Natural killer cell treated with Interleukin-12 subunit alpha and Interleukin-12 subunit beta and Interleukin-15 and Interleukin-18, amount 100 ng/mL, for 72 hours (primary cell): ENCODE data around the gene JOSD1. TPM values are rescaled to one million over a fixed set of nuclear protein-coding genes. Genes with fewer than 3 reads are reported as not detected.
A peak's percentile ranks its signal among the peaks of the same experiment; 100 is the strongest.

Experiments
- ATAC-seq, 2 donors: fragments of 150-1000 bp; cut with Tn5 transposase in 1 of 2; sonication (Bioruptor Pico), chemical (Tn5 transposase) in 1 of 2; 2 replicates each; pipeline ENCODE4 v1.10.0; 2021
- DNase-seq: peaks from one replicate; pipeline ENCODE4 v3.0.0; 2022; ENCODE audit warnings: low spot score
- H3K27ac Mint-ChIP-seq, 2 donors: 1 replicate in 1 of 2; 2 replicates in 1 of 2; pipeline ENCODE4 v1.8.0; 2022; ENCODE audit warnings: mixed read lengths in 2 of 2, mild to moderate bottlenecking in 1 of 2, moderate library complexity in 1 of 2
- H3K27me3 Mint-ChIP-seq, 2 donors: 1 replicate in 1 of 2; 2 replicates in 1 of 2; pipeline ENCODE4 v1.8.0; 2022; ENCODE audit warnings: mixed read lengths in 2 of 2
- H3K36me3 Mint-ChIP-seq: one replicate; pipeline ENCODE4 v1.8.0; 2022; ENCODE audit warnings: mixed read lengths
- H3K4me1 Mint-ChIP-seq, 2 donors: 1 replicate in 1 of 2; 2 replicates in 1 of 2; pipeline ENCODE4 v1.8.0; 2022; ENCODE audit warnings: low read depth in 2 of 2, mixed read lengths in 2 of 2, mild to moderate bottlenecking in 1 of 2
- H3K4me3 Mint-ChIP-seq: one replicate; pipeline ENCODE4 v1.8.0; 2022; ENCODE audit warnings: mixed read lengths
- H3K9me3 Mint-ChIP-seq: 2 replicates; pipeline ENCODE4 v1.8.0; 2022; ENCODE audit warnings: mixed read lengths
- total RNA-seq, 2 donors: library from RNA; stranded (reverse); gene quantifications; one replicate each; pipeline ENCODE4 v1.2.3, GENCODE V29; 2022

Gene JOSD1
- total RNA-seq, 2 donors from 2014 or later, result 53.6 to 62.3 TPM

DNA sequence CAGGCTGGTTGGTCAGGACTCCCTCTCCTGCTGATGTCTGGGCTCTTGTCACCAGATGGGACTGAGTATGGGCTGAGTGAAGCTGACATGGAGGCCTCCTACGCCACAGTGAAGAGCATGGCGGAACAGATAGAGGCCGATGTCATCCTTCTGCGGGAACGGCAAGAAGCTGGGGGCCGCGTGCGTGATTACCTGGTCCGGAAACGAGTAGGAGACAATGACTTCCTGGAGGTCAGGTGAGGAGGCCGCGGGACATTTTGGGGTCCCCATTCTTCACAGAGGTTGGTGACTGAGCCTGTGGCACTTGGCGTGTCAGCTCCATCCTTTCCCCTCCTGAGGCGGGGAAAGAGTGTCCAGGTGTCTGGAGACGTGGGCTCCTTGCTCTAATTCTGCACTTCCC, 15.1 kb upstream of the JOSD1 start:
- DNase-seq, result no peak
- no peaks in the 10 kb centered on the region for H3K9me3 Mint-ChIP-seq
- peaks cover 1% of the 10 kb centered on the region for H3K36me3 Mint-ChIP-seq
- no peak overlapping the region for H3K27ac Mint-ChIP-seq
- H3K27me3 Mint-ChIP-seq, result no peaks in the 10 kb centered on the region
- H3K4me3 Mint-ChIP-seq, result no peak overlapping the region
- ATAC-seq, result no peak
- H3K4me1 Mint-ChIP-seq, result peaks cover 35 to 43% of the 10 kb centered on the region in 2 donors

- Mint-ChIP-seq H3K27me3 (no peaks in the 10 kb centered on the region), H3K36me3 (peaks cover 5% of the 10 kb centered on the region), H3K9me3 (no peaks in the 10 kb centered on the region), H3K4me3 (no peak overlapping the region), H3K4me1 (peaks cover 40 to 46% of the 10 kb centered on the region in 2 donors), H3K27ac (peak overlapping the region in 1 of 2 donors; percentile 6)
- DNase-seq, result no peak
- ATAC-seq, result no peak
These were observed 14.5 kb upstream of the JOSD1 start for GRCh38 chr22:38715176-38715764.

DNA sequence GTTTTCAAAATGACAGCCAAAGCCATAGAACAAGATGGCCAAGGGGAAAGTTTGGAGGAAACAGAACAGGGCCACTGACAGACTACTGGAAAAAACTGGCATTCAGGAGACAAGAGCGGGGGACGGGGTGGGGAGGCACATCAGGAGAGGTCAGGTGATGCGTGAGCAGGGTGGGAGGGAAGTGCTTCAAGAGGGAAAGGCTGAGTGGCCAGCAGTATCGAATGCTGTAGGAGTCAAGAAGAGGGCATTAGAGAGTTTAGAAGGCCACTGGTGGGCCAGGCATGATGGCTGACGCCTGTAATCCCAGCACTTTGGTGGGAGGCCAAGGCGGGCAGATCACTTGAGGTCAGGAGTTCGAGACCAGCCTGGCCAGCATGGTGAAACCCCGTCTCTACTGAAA, 13.2 kb upstream of the JOSD1 start:
- no peaks in the 10 kb centered on the region for H3K9me3 Mint-ChIP-seq
- H3K27me3 Mint-ChIP-seq, result no peaks in the 10 kb centered on the region
- H3K36me3 Mint-ChIP-seq, result peaks cover 9% of the 10 kb centered on the region
- no peak overlapping the region for H3K4me3 Mint-ChIP-seq
- no peak for DNase-seq
- peak overlapping the region; percentile 6 to 42 for H3K27ac Mint-ChIP-seq
- H3K4me1 Mint-ChIP-seq, result peaks cover 49 to 55% of the 10 kb centered on the region in 2 donors
- no peak for ATAC-seq

DNA sequence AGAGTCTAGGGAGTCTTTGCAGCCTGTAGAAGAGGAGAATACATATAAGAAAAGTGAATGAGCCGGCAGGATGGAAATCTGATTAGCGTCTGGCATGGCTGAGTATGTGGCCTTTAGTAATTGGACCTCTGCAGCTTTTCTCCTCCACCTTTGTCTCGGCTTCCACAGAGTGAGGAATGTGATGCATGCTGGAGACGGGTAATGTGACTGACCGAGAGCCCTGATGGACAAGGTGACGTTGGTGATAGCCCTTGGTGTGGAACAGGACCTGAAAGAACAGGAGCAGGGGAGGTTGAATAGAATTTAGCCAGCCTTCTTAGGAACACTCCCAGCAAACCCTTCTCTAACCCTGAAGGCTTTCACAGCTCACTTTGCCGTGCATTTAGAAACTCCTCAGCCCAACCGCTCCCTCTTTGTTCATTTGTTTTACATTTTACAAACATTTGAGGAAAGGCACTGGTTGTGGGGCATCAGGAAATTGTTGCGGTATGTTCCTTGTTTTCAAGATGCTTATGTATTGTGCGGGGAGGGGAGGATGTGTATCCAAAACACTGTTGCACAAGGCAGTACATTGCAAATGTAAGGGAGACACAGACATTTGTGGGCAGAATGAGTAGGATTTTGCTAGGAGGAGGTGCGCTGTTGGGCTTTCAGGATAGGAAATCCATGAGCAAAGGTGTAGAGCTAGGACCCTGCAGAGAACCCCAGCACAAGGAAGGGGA, 11.9 kb upstream of the JOSD1 start:
- H3K4me1 Mint-ChIP-seq, result peaks cover 61 to 67% of the 10 kb centered on the region in 2 donors

GRCh38 chr22:38710866-38711265, 10.1 kb upstream of the JOSD1 start:
- no peaks in the 10 kb centered on the region for H3K9me3 Mint-ChIP-seq
- ATAC-seq, result no peak
- H3K27me3 Mint-ChIP-seq, result no peaks in the 10 kb centered on the region
- H3K27ac Mint-ChIP-seq, result peak overlapping the region in 1 of 2 donors; percentile 57
- peaks cover 13% of the 10 kb centered on the region for H3K36me3 Mint-ChIP-seq
- DNase-seq, result no peak
- no peak overlapping the region for H3K4me3 Mint-ChIP-seq
- peaks cover 72 to 80% of the 10 kb centered on the region in 2 donors for H3K4me1 Mint-ChIP-seq

More for the DNA sequence above, 11.9 kb upstream of the JOSD1 start:
- H3K4me3 Mint-ChIP-seq, result no peak overlapping the region
- DNase-seq (no peak), ATAC-seq (no peak)
- peaks cover 13% of the 10 kb centered on the region for H3K36me3 Mint-ChIP-seq
- no peaks in the 10 kb centered on the region for H3K9me3 Mint-ChIP-seq
- H3K27me3 Mint-ChIP-seq, result no peaks in the 10 kb centered on the region
- H3K27ac Mint-ChIP-seq, result peak overlapping the region; percentile 6 to 47

DNA sequence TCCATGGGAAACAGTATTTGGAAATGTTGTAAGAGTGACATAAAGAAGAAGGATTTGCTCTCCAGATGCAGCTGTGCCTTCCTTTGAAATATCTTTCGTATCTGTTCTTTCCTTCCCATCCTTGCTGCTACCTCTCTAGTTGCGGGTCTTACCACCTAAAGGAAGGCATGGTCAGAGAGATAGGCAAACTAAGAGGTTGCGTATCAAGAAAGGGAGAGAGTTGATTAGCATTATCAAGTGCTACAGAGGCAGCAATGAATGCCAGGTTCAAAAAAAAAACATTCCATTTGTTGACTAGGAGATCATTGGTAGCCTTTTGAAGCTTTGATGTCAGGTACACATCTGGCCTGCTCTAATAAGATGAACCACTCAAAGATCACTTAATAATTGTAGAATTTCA, 9.6 kb upstream of the JOSD1 start:
- Mint-ChIP-seq H3K27ac (peak overlapping the region in 1 of 2 donors; percentile 57), H3K4me3 (no peak overlapping the region), H3K9me3 (no peaks in the 10 kb centered on the region), H3K27me3 (no peaks in the 10 kb centered on the region), H3K36me3 (peaks cover 13% of the 10 kb centered on the region), H3K4me1 (peaks cover 74 to 79% of the 10 kb centered on the region in 2 donors)
- ATAC-seq (no peak), DNase-seq (no peak)

DNA sequence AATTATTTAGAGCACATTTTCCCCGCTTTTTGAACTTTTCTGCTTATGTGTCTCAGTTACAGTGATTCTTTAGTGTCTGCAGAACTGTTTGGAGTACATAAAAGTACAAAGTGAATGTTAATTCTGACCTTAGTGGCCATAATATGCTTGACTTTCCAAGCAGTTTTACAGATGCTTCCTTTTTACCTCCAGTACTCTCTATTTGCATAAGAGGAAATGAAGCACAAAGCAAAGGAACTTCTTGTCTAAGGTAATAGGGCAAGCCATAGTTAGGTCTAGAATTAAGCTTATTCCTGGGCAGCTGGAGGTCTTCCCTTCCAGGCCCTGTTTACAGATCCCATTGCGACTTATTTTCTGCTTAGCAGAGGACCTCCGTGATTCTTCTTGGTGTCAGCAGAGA, 8.6 kb upstream of the JOSD1 start:
- peak overlapping the region in 1 of 2 donors; percentile 96 for H3K27ac Mint-ChIP-seq
- ATAC-seq (no peak), DNase-seq (no peak)
- no peaks in the 10 kb centered on the region for H3K27me3 Mint-ChIP-seq
- H3K9me3 Mint-ChIP-seq, result no peaks in the 10 kb centered on the region
- H3K36me3 Mint-ChIP-seq, result peaks cover 13% of the 10 kb centered on the region
- peaks cover 68 to 77% of the 10 kb centered on the region in 2 donors for H3K4me1 Mint-ChIP-seq
- H3K4me3 Mint-ChIP-seq, result peak overlapping the region; percentile 69

- peak overlapping the region; percentile 97 for H3K4me3 Mint-ChIP-seq
- no peaks in the 10 kb centered on the region for H3K27me3 Mint-ChIP-seq
- H3K4me1 Mint-ChIP-seq, result peaks cover 58 to 65% of the 10 kb centered on the region in 2 donors
- peaks cover 13% of the 10 kb centered on the region for H3K36me3 Mint-ChIP-seq
- peak overlapping the region; percentile 82 to 96 for H3K27ac Mint-ChIP-seq
- DNase-seq, result no peak
- H3K9me3 Mint-ChIP-seq, result no peaks in the 10 kb centered on the region
- ATAC-seq, result no peak
These were observed 7.2 kb upstream of the JOSD1 start for GRCh38 chr22:38707984-38708383.

DNA sequence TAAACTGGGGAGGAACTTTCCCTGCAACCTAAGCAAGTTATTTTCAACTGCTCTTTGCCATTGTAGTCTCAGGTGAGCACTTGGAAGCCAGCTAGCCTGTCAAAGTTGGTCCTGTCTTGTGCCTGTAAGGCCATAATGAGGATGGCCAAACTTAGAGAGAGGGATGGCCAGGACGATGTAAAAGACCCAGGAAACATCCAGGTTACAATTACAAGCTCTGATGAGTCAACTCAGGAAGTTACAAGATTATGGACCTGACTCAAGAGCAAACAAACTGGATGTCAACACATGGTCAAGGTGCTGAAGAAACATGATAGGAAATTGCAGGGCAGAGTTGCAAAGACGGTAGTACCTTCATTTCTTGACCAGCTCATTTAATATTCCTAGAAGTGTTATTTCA, 6.6 kb upstream of the JOSD1 start:
- ATAC-seq (no peak), DNase-seq (no peak)
- peak overlapping the region; percentile 82 to 96 for H3K27ac Mint-ChIP-seq
- no peaks in the 10 kb centered on the region for H3K9me3 Mint-ChIP-seq
- H3K27me3 Mint-ChIP-seq, result no peaks in the 10 kb centered on the region
- peaks cover 13% of the 10 kb centered on the region for H3K36me3 Mint-ChIP-seq
- peak overlapping the region; percentile 97 for H3K4me3 Mint-ChIP-seq
- H3K4me1 Mint-ChIP-seq, result peaks cover 55 to 58% of the 10 kb centered on the region in 2 donors

- Mint-ChIP-seq H3K27ac (peak overlapping the region; percentile 82 to 96), H3K9me3 (no peaks in the 10 kb centered on the region), H3K4me3 (peak overlapping the region; percentile 97), H3K27me3 (no peaks in the 10 kb centered on the region), H3K4me1 (peaks cover 50 to 53% of the 10 kb centered on the region in 2 donors), H3K36me3 (peaks cover 13% of the 10 kb centered on the region)
- no peak for DNase-seq
- ATAC-seq, result no peak
These were observed 6.1 kb upstream of the JOSD1 start for GRCh38 chr22:38706901-38707195.

GRCh38 chr22:38706101-38706900, 5.6 kb upstream of the JOSD1 start:
- H3K27ac Mint-ChIP-seq, result peak overlapping the region; percentile 82 to 96
- H3K4me1 Mint-ChIP-seq, result peaks cover 51 to 55% of the 10 kb centered on the region in 2 donors
- peaks cover 13% of the 10 kb centered on the region for H3K36me3 Mint-ChIP-seq
- peak overlapping the region; percentile 97 for H3K4me3 Mint-ChIP-seq
- ATAC-seq, result no peak
- no peaks in the 10 kb centered on the region for H3K27me3 Mint-ChIP-seq
- peak; percentile 69 for DNase-seq
- no peaks in the 10 kb centered on the region for H3K9me3 Mint-ChIP-seq

DNA sequence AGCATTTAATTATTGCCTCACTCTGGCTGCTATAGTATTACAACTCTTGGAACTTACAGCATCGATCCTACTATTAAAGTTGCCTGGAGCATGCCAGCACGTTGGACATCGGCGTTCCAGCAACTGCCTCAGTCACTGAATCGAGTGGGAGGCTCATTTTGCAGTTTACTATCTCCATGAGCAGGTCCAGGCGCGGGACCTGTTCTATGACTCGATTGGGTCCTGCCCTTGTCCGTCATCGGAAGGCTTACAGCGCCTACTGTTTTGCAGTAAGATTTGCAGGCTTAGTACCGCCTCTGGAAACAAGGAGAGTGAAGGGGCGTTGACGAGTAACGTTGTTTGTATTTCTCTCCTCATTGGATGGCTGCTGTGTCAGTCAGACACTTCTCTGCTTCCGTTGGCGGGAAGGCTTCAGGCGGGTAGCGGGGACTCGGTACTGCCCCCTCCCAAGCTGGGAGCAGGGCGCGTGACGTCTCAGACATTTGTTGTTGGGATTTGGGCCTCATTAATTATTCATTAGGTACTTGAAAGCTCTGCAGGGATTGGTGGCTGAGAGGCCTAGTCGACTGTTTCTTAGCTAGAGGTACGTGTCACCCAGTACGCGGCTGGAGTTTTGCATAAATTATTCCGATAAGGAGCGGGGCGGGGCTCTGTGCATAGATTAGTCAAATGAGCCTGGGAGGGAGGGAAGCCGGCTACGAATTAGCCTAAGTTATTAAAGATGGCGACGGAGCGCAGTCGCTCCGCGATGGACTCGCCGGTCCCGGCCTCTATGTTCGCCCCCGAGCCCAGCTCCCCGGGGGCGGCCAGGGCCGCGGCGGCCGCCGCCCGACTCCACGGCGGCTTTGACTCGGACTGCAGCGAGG, 4.7 kb upstream of the JOSD1 start, which contains the start of gene GTPBP1:
Gene GTPBP1, plus strand, starts transcription at position 710 of the 866 bp plus-strand sequence. Its CDS starts 12 bp downstream, at position 722.
- Mint-ChIP-seq H3K27me3 (no peaks in the 10 kb centered on the region), H3K9me3 (no peaks in the 10 kb centered on the region), H3K4me1 (peaks cover 43 to 49% of the 10 kb centered on the region in 2 donors), H3K4me3 (peak within 1 kb of the TSS; percentile 97), H3K27ac (peak within 1 kb of the TSS; percentile 82 to 96), H3K36me3 (peaks cover 8% of the 10 kb centered on the region)
- ATAC-seq (peak; percentile 88 to 91), DNase-seq (peak; percentile 99)

GRCh38 chr22:38704654-38705234, 4.0 kb upstream of the JOSD1 start:
- peak overlapping the region; percentile 89 for H3K4me3 Mint-ChIP-seq
- ATAC-seq, result no peak
- H3K27ac Mint-ChIP-seq, result peak overlapping the region; percentile 82 to 91
- no peaks in the 10 kb centered on the region for H3K27me3 Mint-ChIP-seq
- no peaks in the 10 kb centered on the region for H3K9me3 Mint-ChIP-seq
- H3K4me1 Mint-ChIP-seq, result peaks cover 49 to 51% of the 10 kb centered on the region in 2 donors
- peaks cover 8% of the 10 kb centered on the region for H3K36me3 Mint-ChIP-seq
- DNase-seq, result no peak
